GM12878 (cell line): Measurements from ENCODE around the gene ARID1A. TPM values are rescaled to one million over a fixed set of nuclear protein-coding genes. Genes with fewer than 3 reads are reported as not detected.

Experiments used
- BCL11A ChIP-seq: IDR thresholded peaks from 2 replicates; pipeline ENCODE4 v1.6.1; 2011; ENCODE audit warnings: low read depth, low read length
- E2F8 ChIP-seq: fragments of 450-650 bp; IDR thresholded peaks from 2 replicates; pipeline ENCODE4 v1.6.1; 2018; ENCODE audit warnings: mild to moderate bottlenecking, low read depth, moderate library complexity; ENCODE audit not compliant: partially characterized antibody
- EGR1 ChIP-seq, 2 experiments: IDR thresholded peaks; 1 replicate in 1 of 2; 2 replicates in 1 of 2; pipeline ENCODE4 v1.6.1; 2011 to 2012; ENCODE audit warnings: low read depth in 2 of 2, low read length in 2 of 2, borderline replicate concordance in 1 of 2, mild to moderate bottlenecking in 1 of 2, moderate library complexity in 1 of 2
- FOXM1 ChIP-seq: IDR thresholded peaks from 2 replicates; pipeline ENCODE4 v1.6.1; 2012; ENCODE audit warnings: low read depth, mild to moderate bottlenecking, inconsistent platforms, low read length, moderate library complexity
- GABPA ChIP-seq: IDR thresholded peaks from 2 replicates; pipeline ENCODE4 v1.6.1; 2014; ENCODE audit warnings: antibody characterized with exemption, low read depth, mild to moderate bottlenecking, inconsistent platforms
- GATAD2B ChIP-seq: fragments of 450-650 bp; conservative IDR thresholded peaks from 2 replicates; pipeline ENCODE4 v1.6.1; 2017; ENCODE audit warnings: low read depth, mild to moderate bottlenecking, moderate library complexity
- HDAC6 ChIP-seq: fragments of 200-600 bp; sonication (generic); IDR thresholded peaks from one replicate; pipeline ENCODE4 v1.8.0; 2017; ENCODE audit warnings: antibody characterized with exemption; ENCODE audit not compliant: unreplicated experiment
- HDGF ChIP-seq: fragments of 450-650 bp; IDR thresholded peaks from 2 replicates; pipeline ENCODE4 v1.6.1; 2016; ENCODE audit warnings: antibody characterized with exemption
- IKZF1 ChIP-seq: fragments of 450-650 bp; conservative IDR thresholded peaks from 2 replicates; pipeline ENCODE4 v1.6.1; 2017; ENCODE audit warnings: antibody characterized with exemption, mild to moderate bottlenecking
- MAX ChIP-seq: IDR thresholded peaks from 2 replicates; pipeline ENCODE4 v1.6.1; 2012; ENCODE audit warnings: low read depth, low read length, improper control_type of control experiment
- RAD21 ChIP-seq: IDR thresholded peaks from 2 replicates; pipeline ENCODE4 v1.6.1; 2011; ENCODE audit warnings: mild to moderate bottlenecking, low read depth, low read length, moderate library complexity; ENCODE audit not compliant: insufficient read depth
- RFX5 ChIP-seq: IDR thresholded peaks from 2 replicates; pipeline ENCODE4 v1.6.1; 2011; ENCODE audit warnings: low read depth, low read length, improper control_type of control experiment
- RUNX3 ChIP-seq: IDR thresholded peaks from 2 replicates; pipeline ENCODE4 v1.6.1; 2012; ENCODE audit warnings: low read length, inconsistent platforms
- SKIL ChIP-seq: fragments of 450-650 bp; IDR thresholded peaks from 2 replicates; pipeline ENCODE4 v1.6.1; 2017; ENCODE audit warnings: mild to moderate bottlenecking, low read depth, inconsistent platforms; ENCODE audit not compliant: poor library complexity, severe bottlenecking
- SMC3 ChIP-seq: IDR thresholded peaks from 2 replicates; pipeline ENCODE4 v1.6.1; 2011; ENCODE audit warnings: low read length, improper control_type of control experiment, borderline replicate concordance
- STAT1 ChIP-seq: fragments of 450-650 bp; conservative IDR thresholded peaks from 2 replicates; pipeline ENCODE4 v1.6.1; 2014; ENCODE audit warnings: antibody characterized with exemption, mild to moderate bottlenecking
- TCF12 ChIP-seq: IDR thresholded peaks from 2 replicates; pipeline ENCODE4 v1.6.1; 2011; ENCODE audit warnings: low read depth, mild to moderate bottlenecking, low read length
- USF1 ChIP-seq: IDR thresholded peaks from 2 replicates; pipeline ENCODE4 v1.6.1; 2011; ENCODE audit warnings: borderline replicate concordance, low read depth, mild to moderate bottlenecking, moderate library complexity, mixed read lengths, low read length; ENCODE audit not compliant: insufficient read depth; ENCODE audit errors: extremely low read length
- YY1 ChIP-seq: IDR thresholded peaks from 2 replicates; pipeline ENCODE4 v1.6.1; 2011; ENCODE audit warnings: low read depth, mild to moderate bottlenecking, low read length
- ZBTB4 ChIP-seq: fragments of 450-650 bp; formaldehyde crosslinking; IDR thresholded peaks from 2 replicates; pipeline ENCODE4 v1.4.0; 2022; ENCODE audit warnings: mild to moderate bottlenecking, moderate library complexity
- polyA plus RNA-seq, 11 experiments: library from polyadenylated mRNA; depleted of rRNA in 4 of 11; unstranded in 6 of 11; stranded (reverse) in 5 of 11; fragments of >200 nt; fragmentation: Nextera tagmentation in 4 of 11; fragmentation: Illumina TruSeq in 1 of 11; extraction: Ambion mirVana in 4 of 11; extraction: Trizol in 1 of 11; gene quantifications; 1 replicate in 1 of 11; 2 replicates in 10 of 11; pipeline versions ENCODE4 v1.2.1 to v1.2.3, GENCODE V29; 2011 to 2016; ENCODE audit warnings: inconsistent platforms in 2 of 11, missing spikeins in 2 of 11, low read depth in 1 of 11
- total RNA-seq, 4 experiments: library from RNA; depleted of rRNA in 3 of 4; stranded (reverse); fragments of >200 nt in 3 of 4; fragmentation: Illumina TruSeq in 1 of 4; extraction: Trizol in 1 of 4; gene quantifications; 2 replicates each; pipeline versions ENCODE4 v1.2.1 to v1.2.3, GENCODE V29; 2013 to 2021

The ARID1A gene
- total and polyA plus RNA-seq, 10 of the 15 experiments (the other 5 are each of a cell fraction or from before 2014, with no cell fraction given) = 10.0 to 98.0 (median 23.5) TPM

GRCh38 chr1:26826261-26827105 lies 130.7 kb downstream of the ARID1A start, which contains the start of gene ZDHHC18 (continued):
- no peak for TF ChIP-seq MAX
- TF ChIP-seq GABPA = no peak
- no peak for TF ChIP-seq HDGF
- peak; percentile 18; the same call in 1 of the 2 replicates for TF ChIP-seq RAD21
- TF ChIP-seq SKIL = no peak
- TF ChIP-seq EGR1 (IDR thresholded peaks at IDR 0.05; ENCODE audit: borderline replicate concordance in 1 of 2, low read depth in 2 of 2, low read length in 2 of 2) = peak in 1 of 2 experiments; percentile 76; a peak in 1 of 3 replicates
- TF ChIP-seq E2F8 = no peak
- TF ChIP-seq YY1 = peak; percentile 85
- no peak for TF ChIP-seq RUNX3
- TF ChIP-seq USF1 = no peak
- TF ChIP-seq SMC3 = no peak
- no peak for TF ChIP-seq ZBTB4
- no peak for TF ChIP-seq HDAC6
- no peak for TF ChIP-seq RFX5
- peak; percentile 71; the same call in 1 of the 2 replicates for TF ChIP-seq GATAD2B
- TF ChIP-seq FOXM1 = no peak
- TF ChIP-seq TCF12 = no peak
- TF ChIP-seq IKZF1 = peak; percentile 65
- no peak for TF ChIP-seq STAT1
- TF ChIP-seq BCL11A = no peak
